ENCODE measurements around the gene PTPN11.

PTPN11 gene

DNA sequence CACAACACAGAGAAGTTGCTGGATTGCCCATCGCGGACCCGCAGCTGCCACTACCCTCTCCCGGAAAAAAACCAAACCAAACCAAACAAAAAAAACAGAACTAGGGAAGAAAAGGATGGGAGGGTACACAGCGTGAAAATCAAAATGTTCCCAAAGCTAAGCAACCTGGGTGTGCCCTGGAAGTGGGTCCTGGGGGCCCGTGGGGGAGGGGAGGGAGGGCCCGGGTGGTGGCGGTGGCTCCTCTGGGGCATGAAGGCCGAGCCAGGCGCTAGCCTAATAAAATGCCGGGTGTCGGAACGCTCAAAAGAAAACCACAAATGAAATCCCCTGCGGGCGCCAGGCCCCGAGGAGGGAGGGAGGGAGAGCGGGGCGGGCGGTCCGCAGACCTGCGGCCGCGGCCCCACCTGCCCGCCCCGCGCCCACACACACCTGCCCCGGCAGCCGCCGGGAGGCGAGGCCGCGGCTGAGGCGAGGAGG lies 37.3 kb upstream of the PTPN11 start:
- Histone ChIP-seq H3K79me2 (ENCODE audit: insufficient read depth, low read length) (peaks cover 53% of the 10 kb centered on the region), H3K4me2 (ENCODE audit: insufficient read depth, low read length) (peak overlapping the region; percentile 86), H3K36me3 (ENCODE audit: insufficient read depth, low read length) (no peaks in the 10 kb centered on the region; the same call in 1 of the 2 replicates), H4K20me1 (ENCODE audit: insufficient read depth, low read length) (peaks cover 15% of the 10 kb centered on the region), H3K4me1 (ENCODE audit: insufficient read depth, low read length) (peaks cover 23% of the 10 kb centered on the region), H2AFZ (ENCODE audit: low read depth, low read length) (peak overlapping the region; percentile 76), H3K27me3 (ENCODE audit: insufficient read depth, low read length, poor library complexity) (no peaks in the 10 kb centered on the region), H3K4me3 (ENCODE audit: low read depth in 1 of 2, low read length in 2 of 2) (peak overlapping the region; percentile 64 to 88), H3K27ac (ENCODE audit: low read length) (peak overlapping the region; percentile 73), H3K9me3 (ENCODE audit: insufficient read depth, low read length, severe bottlenecking) (no peaks in the 10 kb centered on the region), H3K9ac (ENCODE audit: low read depth, low read length) (peak overlapping the region; percentile 76)
- ATAC-seq (ENCODE audit: insufficient read depth, low read depth) = peak; percentile 38
- DNase-seq = peak; percentile 42
- no peak for TF ChIP-seq EZH2 (IDR thresholded peaks at IDR 0.05; ENCODE audit: borderline replicate concordance, low read depth, low read length, severe bottlenecking)

DNA sequence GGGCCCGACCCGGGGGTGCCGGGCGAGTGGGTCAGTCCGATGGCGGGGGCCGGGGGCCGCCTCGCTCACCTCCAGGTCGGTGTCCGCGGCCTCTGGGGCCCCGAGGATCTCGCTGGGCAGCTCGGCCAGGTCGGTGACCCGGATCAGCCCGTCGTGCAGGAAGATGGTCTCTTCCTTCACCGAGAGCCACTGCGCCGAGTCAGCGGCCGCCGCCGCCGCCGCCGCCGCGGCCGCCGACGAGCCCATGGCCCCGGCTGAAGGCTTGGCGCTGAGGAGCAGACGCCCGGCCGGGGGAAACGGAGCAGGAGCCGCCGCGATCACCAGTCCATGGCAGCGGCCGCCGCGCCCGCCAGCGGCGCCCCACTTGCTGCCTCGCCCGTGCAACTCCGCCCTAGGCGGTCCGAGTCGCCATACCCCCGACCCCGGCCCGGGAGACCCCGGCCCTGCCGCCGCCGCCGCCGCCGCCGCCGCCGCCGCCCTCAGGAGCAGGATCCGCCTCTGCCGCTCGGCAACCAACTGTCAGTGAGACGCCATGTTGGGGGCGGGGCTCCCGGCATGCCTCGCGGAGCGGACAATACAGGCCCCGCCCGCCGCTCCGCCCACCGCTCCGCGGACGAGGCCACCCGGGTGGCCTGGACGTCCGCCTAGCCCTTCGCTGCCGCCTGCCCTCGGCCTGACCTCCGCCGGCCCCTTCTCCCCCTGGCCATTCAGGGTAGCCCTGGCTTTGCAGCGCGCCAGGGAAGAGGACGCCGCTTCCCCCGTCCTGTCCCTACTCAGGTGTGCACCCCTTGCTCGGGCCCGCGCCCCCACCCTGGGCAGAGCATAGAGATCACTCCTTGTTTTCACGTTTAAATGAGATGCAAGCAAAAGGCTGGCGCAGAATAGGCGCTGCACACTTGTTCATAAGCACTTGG lies 36.6 kb upstream of the PTPN11 start, which contains the start of gene HECTD4:
HECTD4 (minus strand) TSS at position 549 of the 914 bp plus-strand sequence; CDS start at position 246, 303 bp downstream.
- Histone ChIP-seq H3K4me1 (ENCODE audit: insufficient read depth, low read length) (peaks cover 23% of the 10 kb centered on the region), H3K9ac (ENCODE audit: low read depth, low read length) (peak within 1 kb of the TSS; percentile 76), H3K27me3 (ENCODE audit: insufficient read depth, low read length, poor library complexity) (no peaks in the 10 kb centered on the region), H3K79me2 (ENCODE audit: insufficient read depth, low read length) (peaks cover 46% of the 10 kb centered on the region), H2AFZ (ENCODE audit: low read depth, low read length) (peak within 1 kb of the TSS; percentile 99), H4K20me1 (ENCODE audit: insufficient read depth, low read length) (peaks cover 11% of the 10 kb centered on the region), H3K36me3 (ENCODE audit: insufficient read depth, low read length) (no peaks in the 10 kb centered on the region; the same call in 1 of the 2 replicates), H3K4me3 (ENCODE audit: low read depth in 1 of 2, low read length in 2 of 2) (peak within 1 kb of the TSS; percentile 64 to 88), H3K4me2 (ENCODE audit: insufficient read depth, low read length) (peak within 1 kb of the TSS; percentile 89), H3K9me3 (ENCODE audit: insufficient read depth, low read length, severe bottlenecking) (no peaks in the 10 kb centered on the region), H3K27ac (ENCODE audit: low read length) (peak within 1 kb of the TSS; percentile 76)
- no peak for TF ChIP-seq EZH2 (IDR thresholded peaks at IDR 0.05; ENCODE audit: borderline replicate concordance, low read depth, low read length, severe bottlenecking)
- TF ChIP-seq, protein P1, sequence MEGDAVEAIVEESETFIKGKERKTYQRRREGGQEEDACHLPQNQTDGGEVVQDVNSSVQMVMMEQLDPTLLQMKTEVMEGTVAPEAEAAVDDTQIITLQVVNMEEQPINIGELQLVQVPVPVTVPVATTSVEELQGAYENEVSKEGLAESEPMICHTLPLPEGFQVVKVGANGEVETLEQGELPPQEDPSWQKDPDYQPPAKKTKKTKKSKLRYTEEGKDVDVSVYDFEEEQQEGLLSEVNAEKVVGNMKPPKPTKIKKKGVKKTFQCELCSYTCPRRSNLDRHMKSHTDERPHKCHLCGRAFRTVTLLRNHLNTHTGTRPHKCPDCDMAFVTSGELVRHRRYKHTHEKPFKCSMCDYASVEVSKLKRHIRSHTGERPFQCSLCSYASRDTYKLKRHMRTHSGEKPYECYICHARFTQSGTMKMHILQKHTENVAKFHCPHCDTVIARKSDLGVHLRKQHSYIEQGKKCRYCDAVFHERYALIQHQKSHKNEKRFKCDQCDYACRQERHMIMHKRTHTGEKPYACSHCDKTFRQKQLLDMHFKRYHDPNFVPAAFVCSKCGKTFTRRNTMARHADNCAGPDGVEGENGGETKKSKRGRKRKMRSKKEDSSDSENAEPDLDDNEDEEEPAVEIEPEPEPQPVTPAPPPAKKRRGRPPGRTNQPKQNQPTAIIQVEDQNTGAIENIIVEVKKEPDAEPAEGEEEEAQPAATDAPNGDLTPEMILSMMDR (IDR thresholded peaks at IDR 0.05; ENCODE audit: borderline replicate concordance, extremely low read depth, low read length, poor library complexity, severe bottlenecking) = peak; percentile 4
- ATAC-seq (ENCODE audit: insufficient read depth, low read depth) (peak; percentile 94), DNase-seq (peak; percentile 92)

DNA sequence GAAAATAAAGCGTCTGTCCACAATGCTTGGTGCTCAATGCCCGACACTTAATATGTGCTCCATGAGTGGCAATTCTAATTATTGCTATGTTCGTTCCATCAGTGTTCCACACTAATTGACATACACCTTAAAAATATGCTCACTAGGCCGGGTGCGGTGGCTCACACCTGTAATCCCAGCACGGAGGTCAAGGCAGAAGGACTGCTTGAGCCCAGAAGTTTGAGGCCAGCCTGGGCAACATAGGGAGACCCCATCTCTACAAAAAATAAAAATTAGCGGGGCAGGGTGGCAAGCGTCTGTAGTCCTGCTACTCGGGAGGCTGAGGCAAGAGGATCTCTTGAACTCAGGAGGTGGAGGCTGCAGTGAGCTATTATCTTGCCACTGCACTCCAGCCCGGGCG lies 35.9 kb upstream of the PTPN11 start:
- DNase-seq (no peak), ATAC-seq (ENCODE audit: insufficient read depth, low read depth) (no peak)
- H4K20me1 ChIP-seq (ENCODE audit: insufficient read depth, low read length) = peaks cover 11% of the 10 kb centered on the region
- TF ChIP-seq, protein P1 (IDR thresholded peaks at IDR 0.05; ENCODE audit: borderline replicate concordance, extremely low read depth, low read length, poor library complexity, severe bottlenecking) = no peak
- TF ChIP-seq EZH2 (IDR thresholded peaks at IDR 0.05; ENCODE audit: borderline replicate concordance, low read depth, low read length, severe bottlenecking) = no peak
- H3K4me1 ChIP-seq (ENCODE audit: insufficient read depth, low read length) = peaks cover 23% of the 10 kb centered on the region
- no peaks in the 10 kb centered on the region; the same call in 1 of the 2 replicates for H3K36me3 ChIP-seq (ENCODE audit: insufficient read depth, low read length)
- peak overlapping the region; percentile 76 for H3K9ac ChIP-seq (ENCODE audit: low read depth, low read length)
- H3K4me3 ChIP-seq (ENCODE audit: low read depth in 1 of 2, low read length in 2 of 2) = peak overlapping the region; percentile 64 to 88; a peak in 3 of 4 replicates
- H3K4me2 ChIP-seq (ENCODE audit: insufficient read depth, low read length) = peak overlapping the region; percentile 89
- no peaks in the 10 kb centered on the region for H3K27me3 ChIP-seq (ENCODE audit: insufficient read depth, low read length, poor library complexity)
- no peaks in the 10 kb centered on the region for H3K9me3 ChIP-seq (ENCODE audit: insufficient read depth, low read length, severe bottlenecking)
- H3K79me2 ChIP-seq (ENCODE audit: insufficient read depth, low read length) = peaks cover 39% of the 10 kb centered on the region
- peak overlapping the region; percentile 99 for H2AFZ ChIP-seq (ENCODE audit: low read depth, low read length)
- H3K27ac ChIP-seq (ENCODE audit: low read length) = peak overlapping the region; percentile 76

DNA sequence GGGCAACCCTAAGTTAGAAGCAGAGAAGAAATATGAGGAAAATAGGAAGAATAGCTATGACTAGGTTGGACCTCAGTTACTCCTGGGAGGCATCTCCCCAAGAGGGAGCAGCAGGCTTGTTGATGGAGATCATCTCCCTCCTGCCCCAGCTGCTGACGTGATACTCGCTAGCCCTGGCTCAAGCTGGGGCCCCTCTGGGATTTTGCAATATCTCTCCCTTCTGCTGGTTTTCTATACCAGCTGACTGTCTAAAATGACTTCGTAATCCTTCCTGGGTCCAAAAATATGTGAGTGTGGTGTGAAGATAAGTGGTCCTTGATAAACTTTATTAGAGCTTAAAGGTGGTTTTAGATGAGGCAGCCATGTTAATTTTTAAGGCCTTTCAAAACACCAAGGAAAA lies 32.0 kb upstream of the PTPN11 start:
- TF ChIP-seq EZH2 (IDR thresholded peaks at IDR 0.05; ENCODE audit: borderline replicate concordance, low read depth, low read length, severe bottlenecking) = no peak
- TF ChIP-seq, protein P1 (IDR thresholded peaks at IDR 0.05; ENCODE audit: borderline replicate concordance, extremely low read depth, low read length, poor library complexity, severe bottlenecking) = no peak
- Histone ChIP-seq H3K27me3 (ENCODE audit: insufficient read depth, low read length, poor library complexity) (no peaks in the 10 kb centered on the region), H3K36me3 (ENCODE audit: insufficient read depth, low read length) (no peaks in the 10 kb centered on the region; the same call in 1 of the 2 replicates), H3K9ac (ENCODE audit: low read depth, low read length) (no peak overlapping the region), H4K20me1 (ENCODE audit: insufficient read depth, low read length) (no peaks in the 10 kb centered on the region), H3K9me3 (ENCODE audit: insufficient read depth, low read length, severe bottlenecking) (no peaks in the 10 kb centered on the region), H3K79me2 (ENCODE audit: insufficient read depth, low read length) (peaks cover 4% of the 10 kb centered on the region), H2AFZ (ENCODE audit: low read depth, low read length) (no peak overlapping the region; the same call in 1 of the 2 replicates), H3K4me2 (ENCODE audit: insufficient read depth, low read length) (no peak overlapping the region), H3K4me1 (ENCODE audit: insufficient read depth, low read length) (peaks cover 7% of the 10 kb centered on the region), H3K4me3 (ENCODE audit: low read depth in 1 of 2, low read length in 2 of 2) (no peak overlapping the region), H3K27ac (ENCODE audit: low read length) (no peak overlapping the region)
- no peak for ATAC-seq (ENCODE audit: insufficient read depth, low read depth)
- no peak for DNase-seq

Data from DND-41 (cell line).